Osteocyte (in vitro differentiated cells): Measurements from ENCODE around the gene CA6. TPM values are rescaled to one million over a fixed set of nuclear protein-coding genes. Genes with fewer than 3 reads are reported as not detected.

Experiments
- DNase-seq: peaks from one replicate; pipeline ENCODE4 v3.0.0; 2021; ENCODE audit warnings: mixed read lengths; ENCODE audit not compliant: unreplicated experiment; ENCODE audit errors: extremely low spot score
- H3K27ac Mint-ChIP-seq: one replicate; pipeline ENCODE4 v1.8.0; 2021; ENCODE audit warnings: mild to moderate bottlenecking, mixed read lengths; ENCODE audit not compliant: unreplicated experiment
- H3K27me3 Mint-ChIP-seq: one replicate; pipeline ENCODE4 v1.8.0; 2021; ENCODE audit warnings: mixed read lengths; ENCODE audit not compliant: unreplicated experiment
- H3K36me3 Mint-ChIP-seq: one replicate; pipeline ENCODE4 v1.8.0; 2021; ENCODE audit warnings: mixed read lengths; ENCODE audit not compliant: unreplicated experiment
- H3K4me1 Mint-ChIP-seq: one replicate; pipeline ENCODE4 v1.8.0; 2021; ENCODE audit warnings: mixed read lengths; ENCODE audit not compliant: unreplicated experiment
- H3K4me3 Mint-ChIP-seq: one replicate; pipeline ENCODE4 v1.8.0; 2021; ENCODE audit warnings: mild to moderate bottlenecking, moderate library complexity, mixed read lengths; ENCODE audit not compliant: unreplicated experiment
- H3K9me3 Mint-ChIP-seq: one replicate; pipeline ENCODE4 v1.8.0; 2021; ENCODE audit warnings: mixed read lengths; ENCODE audit not compliant: unreplicated experiment
- total RNA-seq: library from RNA; stranded (reverse); gene quantifications from 2 replicates; pipeline ENCODE4 v1.2.1, GENCODE V29; 2021
- TF ChIP-seq, protein P1 (sequence below): fragments of 200-600 bp; sonication (generic); IDR thresholded peaks from 2 replicates; pipeline ENCODE4 v1.5.0; 2021; ENCODE audit warnings: antibody characterized with exemption, mild to moderate bottlenecking, moderate library complexity

Gene CA6
- total RNA-seq, 1 donor from 2014 or later: not detected

- Mint-ChIP-seq H3K27me3 (no peaks in the 10 kb centered on the region), H3K27ac (no peak overlapping the region), H3K36me3 (no peaks in the 10 kb centered on the region), H3K4me1 (peaks cover 13% of the 10 kb centered on the region), H3K9me3 (peaks cover 10% of the 10 kb centered on the region), H3K4me3 (no peak overlapping the region)
- TF ChIP-seq, protein P1, sequence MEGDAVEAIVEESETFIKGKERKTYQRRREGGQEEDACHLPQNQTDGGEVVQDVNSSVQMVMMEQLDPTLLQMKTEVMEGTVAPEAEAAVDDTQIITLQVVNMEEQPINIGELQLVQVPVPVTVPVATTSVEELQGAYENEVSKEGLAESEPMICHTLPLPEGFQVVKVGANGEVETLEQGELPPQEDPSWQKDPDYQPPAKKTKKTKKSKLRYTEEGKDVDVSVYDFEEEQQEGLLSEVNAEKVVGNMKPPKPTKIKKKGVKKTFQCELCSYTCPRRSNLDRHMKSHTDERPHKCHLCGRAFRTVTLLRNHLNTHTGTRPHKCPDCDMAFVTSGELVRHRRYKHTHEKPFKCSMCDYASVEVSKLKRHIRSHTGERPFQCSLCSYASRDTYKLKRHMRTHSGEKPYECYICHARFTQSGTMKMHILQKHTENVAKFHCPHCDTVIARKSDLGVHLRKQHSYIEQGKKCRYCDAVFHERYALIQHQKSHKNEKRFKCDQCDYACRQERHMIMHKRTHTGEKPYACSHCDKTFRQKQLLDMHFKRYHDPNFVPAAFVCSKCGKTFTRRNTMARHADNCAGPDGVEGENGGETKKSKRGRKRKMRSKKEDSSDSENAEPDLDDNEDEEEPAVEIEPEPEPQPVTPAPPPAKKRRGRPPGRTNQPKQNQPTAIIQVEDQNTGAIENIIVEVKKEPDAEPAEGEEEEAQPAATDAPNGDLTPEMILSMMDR: no peak
- no peak for DNase-seq
Measured at GRCh38 chr1:8937701-8938100, 8.0 kb upstream of the CA6 start.

- no peaks in the 10 kb centered on the region for H3K36me3 Mint-ChIP-seq
- H3K27me3 Mint-ChIP-seq: no peaks in the 10 kb centered on the region
- H3K4me1 Mint-ChIP-seq: peaks cover 13% of the 10 kb centered on the region
- TF ChIP-seq, protein P1: no peak
- DNase-seq: no peak
- H3K4me3 Mint-ChIP-seq: no peak overlapping the region
- peaks cover 10% of the 10 kb centered on the region for H3K9me3 Mint-ChIP-seq
- no peak overlapping the region for H3K27ac Mint-ChIP-seq
Measured at GRCh38 chr1:8938232-8938999, 7.3 kb upstream of the CA6 start.

- TF ChIP-seq, protein P1: no peak
- DNase-seq: no peak
- H3K27me3 Mint-ChIP-seq: no peaks in the 10 kb centered on the region
- H3K4me3 Mint-ChIP-seq: no peak overlapping the region
- no peak overlapping the region for H3K27ac Mint-ChIP-seq
- no peaks in the 10 kb centered on the region for H3K36me3 Mint-ChIP-seq
- H3K9me3 Mint-ChIP-seq: peaks cover 10% of the 10 kb centered on the region
- peaks cover 13% of the 10 kb centered on the region for H3K4me1 Mint-ChIP-seq
Measured at GRCh38 chr1:8939000-8939265, 6.7 kb upstream of the CA6 start.

- Mint-ChIP-seq H3K9me3 (peaks cover 10% of the 10 kb centered on the region), H3K27me3 (no peaks in the 10 kb centered on the region), H3K4me1 (peaks cover 13% of the 10 kb centered on the region), H3K4me3 (no peak overlapping the region), H3K36me3 (no peaks in the 10 kb centered on the region), H3K27ac (no peak overlapping the region)
- TF ChIP-seq, protein P1: no peak
- no peak for DNase-seq
Measured at GRCh38 chr1:8939362-8939995, 6.2 kb upstream of the CA6 start.

DNA sequence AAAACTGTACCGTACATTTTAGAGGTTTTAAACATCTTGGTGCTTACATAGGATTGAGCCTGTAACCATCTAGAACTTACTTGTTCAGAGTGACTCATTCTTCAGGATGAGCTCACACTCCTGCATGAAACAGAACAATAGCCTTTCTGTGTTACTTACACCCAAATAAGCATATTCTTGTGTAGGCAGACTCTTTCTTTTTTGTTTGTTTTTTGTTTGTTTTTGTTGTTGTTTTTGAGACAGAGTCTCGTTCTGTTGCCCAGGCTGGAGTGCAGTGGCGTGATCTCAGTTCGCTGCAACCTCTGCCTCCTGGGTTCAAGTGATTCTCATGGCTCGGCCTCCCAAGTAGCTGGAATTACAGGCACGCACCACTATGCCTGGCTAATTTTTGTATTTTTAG lies 3.8 kb upstream of the CA6 start:
- Mint-ChIP-seq H3K4me3 (no peak overlapping the region), H3K9me3 (peaks cover 10% of the 10 kb centered on the region), H3K4me1 (peaks cover 13% of the 10 kb centered on the region), H3K27me3 (no peaks in the 10 kb centered on the region), H3K36me3 (no peaks in the 10 kb centered on the region), H3K27ac (no peak overlapping the region)
- TF ChIP-seq, protein P1: no peak
- DNase-seq: no peak
